ENCODE measurements around the gene GNG12. TPM values are rescaled to one million over a fixed set of nuclear protein-coding genes. Genes with fewer than 3 reads are reported as not detected.

The GNG12 gene
- total RNA-seq, 1 experiment from 2014 or later, result 23.7 TPM

DNA sequence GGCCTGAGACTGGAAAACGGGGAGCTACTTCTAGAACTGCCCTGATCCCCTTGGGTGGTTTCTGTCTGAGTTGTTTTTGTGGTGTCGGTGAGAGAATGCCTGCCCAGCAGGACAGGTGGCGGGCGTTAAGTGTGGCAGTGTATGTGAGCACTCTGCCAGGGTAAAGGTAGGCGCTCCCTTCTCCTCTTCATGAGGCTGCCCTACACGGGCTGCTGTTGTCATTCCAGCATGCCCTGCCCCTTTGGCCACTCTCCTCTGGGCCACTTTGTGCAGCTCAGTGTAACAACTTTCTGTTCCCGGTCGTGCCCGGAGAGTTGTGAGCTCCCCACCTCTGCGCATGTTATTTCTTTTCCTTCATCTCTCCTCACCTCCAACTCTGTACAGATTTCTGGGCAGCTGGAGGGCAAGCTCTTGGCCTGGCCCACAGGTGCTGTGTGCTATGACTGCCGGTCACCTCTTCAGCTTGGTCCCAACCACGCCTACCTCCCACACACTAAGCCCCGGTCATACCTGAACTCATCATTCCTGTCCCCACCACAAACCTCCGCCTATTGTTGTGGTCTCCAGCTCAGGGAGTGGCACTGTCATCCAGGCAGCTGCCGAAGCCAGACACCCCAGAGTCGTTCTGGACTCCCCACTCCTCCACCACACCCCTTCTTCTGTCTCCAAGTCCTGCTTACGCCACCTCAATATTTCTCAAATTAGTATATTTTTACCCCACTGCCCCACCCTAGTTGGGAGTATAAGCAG is 79.3 kb downstream of the GNG12 start:
- POLR2A ChIA-PET, result interaction anchor here (0.6 to 1.5 kb wide), 3 partner anchors 67 to 100 kb away, joined by 3 to 7 read pairs (median 3); partner anchors contain the start of gene GADD45A
- H3K27ac Mint-ChIP-seq, result no peak overlapping the region; the same call in 1 of the 2 replicates
- TF ChIP-seq, protein P1, sequence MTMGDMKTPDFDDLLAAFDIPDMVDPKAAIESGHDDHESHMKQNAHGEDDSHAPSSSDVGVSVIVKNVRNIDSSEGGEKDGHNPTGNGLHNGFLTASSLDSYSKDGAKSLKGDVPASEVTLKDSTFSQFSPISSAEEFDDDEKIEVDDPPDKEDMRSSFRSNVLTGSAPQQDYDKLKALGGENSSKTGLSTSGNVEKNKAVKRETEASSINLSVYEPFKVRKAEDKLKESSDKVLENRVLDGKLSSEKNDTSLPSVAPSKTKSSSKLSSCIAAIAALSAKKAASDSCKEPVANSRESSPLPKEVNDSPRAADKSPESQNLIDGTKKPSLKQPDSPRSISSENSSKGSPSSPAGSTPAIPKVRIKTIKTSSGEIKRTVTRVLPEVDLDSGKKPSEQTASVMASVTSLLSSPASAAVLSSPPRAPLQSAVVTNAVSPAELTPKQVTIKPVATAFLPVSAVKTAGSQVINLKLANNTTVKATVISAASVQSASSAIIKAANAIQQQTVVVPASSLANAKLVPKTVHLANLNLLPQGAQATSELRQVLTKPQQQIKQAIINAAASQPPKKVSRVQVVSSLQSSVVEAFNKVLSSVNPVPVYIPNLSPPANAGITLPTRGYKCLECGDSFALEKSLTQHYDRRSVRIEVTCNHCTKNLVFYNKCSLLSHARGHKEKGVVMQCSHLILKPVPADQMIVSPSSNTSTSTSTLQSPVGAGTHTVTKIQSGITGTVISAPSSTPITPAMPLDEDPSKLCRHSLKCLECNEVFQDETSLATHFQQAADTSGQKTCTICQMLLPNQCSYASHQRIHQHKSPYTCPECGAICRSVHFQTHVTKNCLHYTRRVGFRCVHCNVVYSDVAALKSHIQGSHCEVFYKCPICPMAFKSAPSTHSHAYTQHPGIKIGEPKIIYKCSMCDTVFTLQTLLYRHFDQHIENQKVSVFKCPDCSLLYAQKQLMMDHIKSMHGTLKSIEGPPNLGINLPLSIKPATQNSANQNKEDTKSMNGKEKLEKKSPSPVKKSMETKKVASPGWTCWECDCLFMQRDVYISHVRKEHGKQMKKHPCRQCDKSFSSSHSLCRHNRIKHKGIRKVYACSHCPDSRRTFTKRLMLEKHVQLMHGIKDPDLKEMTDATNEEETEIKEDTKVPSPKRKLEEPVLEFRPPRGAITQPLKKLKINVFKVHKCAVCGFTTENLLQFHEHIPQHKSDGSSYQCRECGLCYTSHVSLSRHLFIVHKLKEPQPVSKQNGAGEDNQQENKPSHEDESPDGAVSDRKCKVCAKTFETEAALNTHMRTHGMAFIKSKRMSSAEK (CRISPR knock-in tag; IDR thresholded peaks at IDR 0.05; ENCODE audit: borderline replicate concordance), result no peak
- TF ChIP-seq, protein P2, sequence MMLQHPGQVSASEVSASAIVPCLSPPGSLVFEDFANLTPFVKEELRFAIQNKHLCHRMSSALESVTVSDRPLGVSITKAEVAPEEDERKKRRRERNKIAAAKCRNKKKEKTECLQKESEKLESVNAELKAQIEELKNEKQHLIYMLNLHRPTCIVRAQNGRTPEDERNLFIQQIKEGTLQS (CRISPR knock-in tag; conservative IDR thresholded peaks at IDR 0.05), result no peak
- TF ChIP-seq, protein P3, sequence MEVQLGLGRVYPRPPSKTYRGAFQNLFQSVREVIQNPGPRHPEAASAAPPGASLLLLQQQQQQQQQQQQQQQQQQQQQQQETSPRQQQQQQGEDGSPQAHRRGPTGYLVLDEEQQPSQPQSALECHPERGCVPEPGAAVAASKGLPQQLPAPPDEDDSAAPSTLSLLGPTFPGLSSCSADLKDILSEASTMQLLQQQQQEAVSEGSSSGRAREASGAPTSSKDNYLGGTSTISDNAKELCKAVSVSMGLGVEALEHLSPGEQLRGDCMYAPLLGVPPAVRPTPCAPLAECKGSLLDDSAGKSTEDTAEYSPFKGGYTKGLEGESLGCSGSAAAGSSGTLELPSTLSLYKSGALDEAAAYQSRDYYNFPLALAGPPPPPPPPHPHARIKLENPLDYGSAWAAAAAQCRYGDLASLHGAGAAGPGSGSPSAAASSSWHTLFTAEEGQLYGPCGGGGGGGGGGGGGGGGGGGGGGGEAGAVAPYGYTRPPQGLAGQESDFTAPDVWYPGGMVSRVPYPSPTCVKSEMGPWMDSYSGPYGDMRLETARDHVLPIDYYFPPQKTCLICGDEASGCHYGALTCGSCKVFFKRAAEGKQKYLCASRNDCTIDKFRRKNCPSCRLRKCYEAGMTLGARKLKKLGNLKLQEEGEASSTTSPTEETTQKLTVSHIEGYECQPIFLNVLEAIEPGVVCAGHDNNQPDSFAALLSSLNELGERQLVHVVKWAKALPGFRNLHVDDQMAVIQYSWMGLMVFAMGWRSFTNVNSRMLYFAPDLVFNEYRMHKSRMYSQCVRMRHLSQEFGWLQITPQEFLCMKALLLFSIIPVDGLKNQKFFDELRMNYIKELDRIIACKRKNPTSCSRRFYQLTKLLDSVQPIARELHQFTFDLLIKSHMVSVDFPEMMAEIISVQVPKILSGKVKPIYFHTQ (CRISPR knock-in tag; IDR thresholded peaks at IDR 0.05), result no peak
- TF ChIP-seq, protein P4, sequence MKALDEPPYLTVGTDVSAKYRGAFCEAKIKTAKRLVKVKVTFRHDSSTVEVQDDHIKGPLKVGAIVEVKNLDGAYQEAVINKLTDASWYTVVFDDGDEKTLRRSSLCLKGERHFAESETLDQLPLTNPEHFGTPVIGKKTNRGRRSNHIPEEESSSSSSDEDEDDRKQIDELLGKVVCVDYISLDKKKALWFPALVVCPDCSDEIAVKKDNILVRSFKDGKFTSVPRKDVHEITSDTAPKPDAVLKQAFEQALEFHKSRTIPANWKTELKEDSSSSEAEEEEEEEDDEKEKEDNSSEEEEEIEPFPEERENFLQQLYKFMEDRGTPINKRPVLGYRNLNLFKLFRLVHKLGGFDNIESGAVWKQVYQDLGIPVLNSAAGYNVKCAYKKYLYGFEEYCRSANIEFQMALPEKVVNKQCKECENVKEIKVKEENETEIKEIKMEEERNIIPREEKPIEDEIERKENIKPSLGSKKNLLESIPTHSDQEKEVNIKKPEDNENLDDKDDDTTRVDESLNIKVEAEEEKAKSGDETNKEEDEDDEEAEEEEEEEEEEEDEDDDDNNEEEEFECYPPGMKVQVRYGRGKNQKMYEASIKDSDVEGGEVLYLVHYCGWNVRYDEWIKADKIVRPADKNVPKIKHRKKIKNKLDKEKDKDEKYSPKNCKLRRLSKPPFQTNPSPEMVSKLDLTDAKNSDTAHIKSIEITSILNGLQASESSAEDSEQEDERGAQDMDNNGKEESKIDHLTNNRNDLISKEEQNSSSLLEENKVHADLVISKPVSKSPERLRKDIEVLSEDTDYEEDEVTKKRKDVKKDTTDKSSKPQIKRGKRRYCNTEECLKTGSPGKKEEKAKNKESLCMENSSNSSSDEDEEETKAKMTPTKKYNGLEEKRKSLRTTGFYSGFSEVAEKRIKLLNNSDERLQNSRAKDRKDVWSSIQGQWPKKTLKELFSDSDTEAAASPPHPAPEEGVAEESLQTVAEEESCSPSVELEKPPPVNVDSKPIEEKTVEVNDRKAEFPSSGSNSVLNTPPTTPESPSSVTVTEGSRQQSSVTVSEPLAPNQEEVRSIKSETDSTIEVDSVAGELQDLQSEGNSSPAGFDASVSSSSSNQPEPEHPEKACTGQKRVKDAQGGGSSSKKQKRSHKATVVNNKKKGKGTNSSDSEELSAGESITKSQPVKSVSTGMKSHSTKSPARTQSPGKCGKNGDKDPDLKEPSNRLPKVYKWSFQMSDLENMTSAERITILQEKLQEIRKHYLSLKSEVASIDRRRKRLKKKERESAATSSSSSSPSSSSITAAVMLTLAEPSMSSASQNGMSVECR (CRISPR knock-in tag; IDR thresholded peaks at IDR 0.05; ENCODE audit: borderline replicate concordance), result no peak
- TF ChIP-seq ZNF423 (CRISPR knock-in tag; IDR thresholded peaks at IDR 0.05) (no peak), ZNF317 (CRISPR knock-in tag; IDR thresholded peaks at IDR 0.05; ENCODE audit: borderline replicate concordance, low read depth) (no peak), ZBTB21 (CRISPR knock-in tag; IDR thresholded peaks at IDR 0.05; ENCODE audit: borderline replicate concordance) (no peak), NR2C2 (CRISPR knock-in tag; IDR thresholded peaks at IDR 0.05) (no peak), CREM (CRISPR knock-in tag; IDR thresholded peaks at IDR 0.05) (no peak), ZNF671 (CRISPR knock-in tag; IDR thresholded peaks at IDR 0.05) (no peak)
- TF ChIP-seq, protein P5, sequence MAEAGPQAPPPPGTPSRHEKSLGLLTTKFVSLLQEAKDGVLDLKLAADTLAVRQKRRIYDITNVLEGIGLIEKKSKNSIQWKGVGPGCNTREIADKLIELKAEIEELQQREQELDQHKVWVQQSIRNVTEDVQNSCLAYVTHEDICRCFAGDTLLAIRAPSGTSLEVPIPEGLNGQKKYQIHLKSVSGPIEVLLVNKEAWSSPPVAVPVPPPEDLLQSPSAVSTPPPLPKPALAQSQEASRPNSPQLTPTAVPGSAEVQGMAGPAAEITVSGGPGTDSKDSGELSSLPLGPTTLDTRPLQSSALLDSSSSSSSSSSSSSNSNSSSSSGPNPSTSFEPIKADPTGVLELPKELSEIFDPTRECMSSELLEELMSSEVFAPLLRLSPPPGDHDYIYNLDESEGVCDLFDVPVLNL (CRISPR knock-in tag; IDR thresholded peaks at IDR 0.05; ENCODE audit: borderline replicate concordance, low read depth), result no peak
- TF ChIP-seq, protein P6, sequence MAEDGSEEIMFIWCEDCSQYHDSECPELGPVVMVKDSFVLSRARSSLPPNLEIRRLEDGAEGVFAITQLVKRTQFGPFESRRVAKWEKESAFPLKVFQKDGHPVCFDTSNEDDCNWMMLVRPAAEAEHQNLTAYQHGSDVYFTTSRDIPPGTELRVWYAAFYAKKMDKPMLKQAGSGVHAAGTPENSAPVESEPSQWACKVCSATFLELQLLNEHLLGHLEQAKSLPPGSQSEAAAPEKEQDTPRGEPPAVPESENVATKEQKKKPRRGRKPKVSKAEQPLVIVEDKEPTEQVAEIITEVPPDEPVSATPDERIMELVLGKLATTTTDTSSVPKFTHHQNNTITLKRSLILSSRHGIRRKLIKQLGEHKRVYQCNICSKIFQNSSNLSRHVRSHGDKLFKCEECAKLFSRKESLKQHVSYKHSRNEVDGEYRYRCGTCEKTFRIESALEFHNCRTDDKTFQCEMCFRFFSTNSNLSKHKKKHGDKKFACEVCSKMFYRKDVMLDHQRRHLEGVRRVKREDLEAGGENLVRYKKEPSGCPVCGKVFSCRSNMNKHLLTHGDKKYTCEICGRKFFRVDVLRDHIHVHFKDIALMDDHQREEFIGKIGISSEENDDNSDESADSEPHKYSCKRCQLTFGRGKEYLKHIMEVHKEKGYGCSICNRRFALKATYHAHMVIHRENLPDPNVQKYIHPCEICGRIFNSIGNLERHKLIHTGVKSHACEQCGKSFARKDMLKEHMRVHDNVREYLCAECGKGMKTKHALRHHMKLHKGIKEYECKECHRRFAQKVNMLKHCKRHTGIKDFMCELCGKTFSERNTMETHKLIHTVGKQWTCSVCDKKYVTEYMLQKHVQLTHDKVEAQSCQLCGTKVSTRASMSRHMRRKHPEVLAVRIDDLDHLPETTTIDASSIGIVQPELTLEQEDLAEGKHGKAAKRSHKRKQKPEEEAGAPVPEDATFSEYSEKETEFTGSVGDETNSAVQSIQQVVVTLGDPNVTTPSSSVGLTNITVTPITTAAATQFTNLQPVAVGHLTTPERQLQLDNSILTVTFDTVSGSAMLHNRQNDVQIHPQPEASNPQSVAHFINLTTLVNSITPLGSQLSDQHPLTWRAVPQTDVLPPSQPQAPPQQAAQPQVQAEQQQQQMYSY (CRISPR knock-in tag; IDR thresholded peaks at IDR 0.05), result no peak

More for the DNA sequence above, 79.3 kb downstream of the GNG12 start:
- CTCF ChIA-PET, result interaction anchor here (0.8 to 2.3 kb wide), 6 partner anchors 12 to 221 kb away, joined by 3 to 9 read pairs (median 6); no protein-coding TSS in a partner anchor
- Mint-ChIP-seq H3K36me3 (no peaks in the 10 kb centered on the region), H3K27me3 (ENCODE audit: low read depth) (no peaks in the 10 kb centered on the region), H3K4me3 (no peak overlapping the region), H3K9me3 (no peaks in the 10 kb centered on the region), H3K4me1 (peaks cover 58% of the 10 kb centered on the region)
- no peak for DNase-seq (ENCODE audit: low spot score)
- no peak for ATAC-seq
